Gastroesophageal sphincter (tissue), 4 donors: ENCODE results near the gene FBXL17. TPM values are rescaled to one million over a fixed set of nuclear protein-coding genes. Genes with fewer than 3 reads are reported as not detected.

Experiments used
- ATAC-seq: fragments of 150-250 bp; one replicate; pipeline ENCODE4 v1.9.1; 2016; ENCODE audit warnings: mild to moderate bottlenecking, moderate library complexity
- H3K27ac ChIP-seq, 4 donors: fragments of 200-600 bp; sonication (generic) in 3 of 4; 1 replicate in 3 of 4; 2 replicates in 1 of 4; pipeline ENCODE4 v1.5.1; 2016 to 2019
- H3K27me3 ChIP-seq: fragments of 200-600 bp; sonication (generic); one replicate; pipeline ENCODE4 v1.5.1; 2019
- H3K36me3 ChIP-seq, 2 donors: fragments of 200-600 bp; sonication (generic); one replicate each; pipeline ENCODE4 v1.5.1; 2019; ENCODE audit warnings: control low read depth in 1 of 2
- H3K4me1 ChIP-seq, 3 donors: fragments of 200-600 bp; sonication (generic); 1 replicate in 2 of 3; 2 replicates in 1 of 3; pipeline ENCODE4 v1.5.1; 2016 to 2019; ENCODE audit warnings: control low read depth in 2 of 3
- H3K4me3 ChIP-seq, 2 donors: fragments of 200-600 bp; sonication (generic); one replicate each; pipeline ENCODE4 v1.5.1; 2019; ENCODE audit warnings: mild to moderate bottlenecking in 1 of 2, moderate library complexity in 1 of 2
- H3K9me3 ChIP-seq, 3 donors: fragments of 200-600 bp; sonication (generic); one replicate each; pipeline ENCODE4 v1.5.1; 2017 to 2019; ENCODE audit warnings: control low read depth in 2 of 3
- EP300 ChIP-seq: sonication (generic); formaldehyde crosslinking; IDR thresholded peaks from one replicate; pipeline ENCODE4 v1.6.1; 2017; ENCODE audit warnings: antibody characterized with exemption, mild to moderate bottlenecking
- POLR2A ChIP-seq, 2 donors: fragments of 450-650 bp; IDR thresholded peaks; one replicate each; pipeline ENCODE4 v1.6.1; 2017; ENCODE audit warnings: antibody characterized with exemption in 2 of 2, mild to moderate bottlenecking in 2 of 2, moderate library complexity in 1 of 2
- POLR2AphosphoS5 ChIP-seq: sonication (generic); formaldehyde crosslinking; IDR thresholded peaks from one replicate; pipeline ENCODE4 v1.6.1; 2017; ENCODE audit warnings: antibody characterized with exemption
- WGBS, 2 donors: methylation state at CpG; one replicate each; pipeline ENCODE4 v1.1.5; 2018; ENCODE audit warnings: low coverage in 1 of 2; 5-methylcytosine and 5-hydroxymethylcytosine counted together
- total RNA-seq, 4 donors: library from RNA; depleted of rRNA; stranded (reverse); fragments of >200 nt; gene quantifications; one replicate each; pipeline ENCODE4 v1.1.0, GENCODE V29; 2016
- TF ChIP-seq, protein P1 (sequence below), 4 experiments: fragments of 200-600 bp in 2 of 4; fragments of 450-650 bp in 2 of 4; sonication (generic) in 1 of 4; IDR thresholded peaks; one replicate each; pipeline ENCODE4 v1.5.1; 2017 to 2019; ENCODE audit warnings: antibody characterized with exemption in 4 of 4, mild to moderate bottlenecking in 2 of 4, moderate library complexity in 2 of 4

FBXL17 gene
- total RNA-seq, 4 donors from 2014 or later = 15.3 to 25.5 (median 21.7) TPM

DNA sequence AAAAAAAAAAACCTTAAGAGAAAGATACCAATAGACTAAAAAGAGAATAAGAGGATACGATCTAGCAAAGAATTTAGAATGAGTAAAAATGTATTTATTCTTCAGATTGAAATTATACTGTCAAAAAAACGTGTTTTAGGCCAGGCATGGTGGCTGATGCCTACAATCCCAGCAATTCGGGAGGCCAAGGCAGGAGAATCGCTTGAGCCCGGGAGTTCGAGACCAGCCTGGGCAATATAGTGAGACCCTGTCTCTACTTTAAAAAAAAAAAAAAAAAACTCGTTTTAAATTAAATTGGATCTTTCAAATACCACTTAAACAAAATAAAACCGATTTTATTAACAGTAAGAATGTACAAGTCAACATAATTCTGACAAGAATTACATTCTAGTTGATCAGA lies 41.8 kb downstream of the FBXL17 start:
- ATAC-seq = no peak
- Histone ChIP-seq H3K27ac (no peak overlapping the region), H3K4me3 (no peak overlapping the region), H3K4me1 (no peaks in the 10 kb centered on the region), H3K36me3 (no peaks in the 10 kb centered on the region), H3K9me3 (no peaks in the 10 kb centered on the region), H3K27me3 (no peaks in the 10 kb centered on the region)
- TF ChIP-seq POLR2A (IDR thresholded peaks at IDR 0.05) (no peak), EP300 (no peak), POLR2AphosphoS5 (no peak)
- TF ChIP-seq, protein P1, sequence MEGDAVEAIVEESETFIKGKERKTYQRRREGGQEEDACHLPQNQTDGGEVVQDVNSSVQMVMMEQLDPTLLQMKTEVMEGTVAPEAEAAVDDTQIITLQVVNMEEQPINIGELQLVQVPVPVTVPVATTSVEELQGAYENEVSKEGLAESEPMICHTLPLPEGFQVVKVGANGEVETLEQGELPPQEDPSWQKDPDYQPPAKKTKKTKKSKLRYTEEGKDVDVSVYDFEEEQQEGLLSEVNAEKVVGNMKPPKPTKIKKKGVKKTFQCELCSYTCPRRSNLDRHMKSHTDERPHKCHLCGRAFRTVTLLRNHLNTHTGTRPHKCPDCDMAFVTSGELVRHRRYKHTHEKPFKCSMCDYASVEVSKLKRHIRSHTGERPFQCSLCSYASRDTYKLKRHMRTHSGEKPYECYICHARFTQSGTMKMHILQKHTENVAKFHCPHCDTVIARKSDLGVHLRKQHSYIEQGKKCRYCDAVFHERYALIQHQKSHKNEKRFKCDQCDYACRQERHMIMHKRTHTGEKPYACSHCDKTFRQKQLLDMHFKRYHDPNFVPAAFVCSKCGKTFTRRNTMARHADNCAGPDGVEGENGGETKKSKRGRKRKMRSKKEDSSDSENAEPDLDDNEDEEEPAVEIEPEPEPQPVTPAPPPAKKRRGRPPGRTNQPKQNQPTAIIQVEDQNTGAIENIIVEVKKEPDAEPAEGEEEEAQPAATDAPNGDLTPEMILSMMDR (IDR thresholded peaks at IDR 0.05) = no peak
- WGBS, 2 donors = 89 to 97% methylated on average over 7 to 8 of the region's 8 CpGs

DNA sequence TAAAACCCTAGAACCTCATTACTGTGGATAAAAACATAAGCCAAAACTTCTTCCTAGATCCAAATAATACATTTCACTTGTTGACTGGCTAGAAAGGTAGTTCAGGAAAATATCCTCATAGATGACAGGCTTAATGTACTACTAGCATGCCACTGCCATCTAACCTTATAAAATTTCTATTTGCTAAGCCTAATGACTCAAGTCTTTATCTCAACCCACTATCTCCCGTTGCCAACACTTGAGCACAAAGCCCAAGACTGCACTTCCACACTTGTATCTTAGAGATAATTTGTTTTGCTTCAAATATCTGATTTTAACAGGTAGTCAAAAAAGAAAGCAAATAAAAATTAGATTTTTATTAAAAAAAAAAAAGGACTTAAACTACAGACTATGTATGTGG lies 42.7 kb downstream of the FBXL17 start:
- 75 to 100% methylated on average over 1 of the region's 1 CpG for WGBS, 2 donors
- TF ChIP-seq, protein P1 (IDR thresholded peaks at IDR 0.05) = no peak
- TF ChIP-seq POLR2AphosphoS5 (no peak), EP300 (no peak), POLR2A (IDR thresholded peaks at IDR 0.05) (no peak)
- H3K9me3 ChIP-seq = no peaks in the 10 kb centered on the region
- no peaks in the 10 kb centered on the region for H3K27me3 ChIP-seq
- no peak overlapping the region for H3K27ac ChIP-seq
- H3K4me1 ChIP-seq = no peaks in the 10 kb centered on the region
- H3K4me3 ChIP-seq = no peak overlapping the region
- no peaks in the 10 kb centered on the region for H3K36me3 ChIP-seq
- ATAC-seq = no peak

DNA sequence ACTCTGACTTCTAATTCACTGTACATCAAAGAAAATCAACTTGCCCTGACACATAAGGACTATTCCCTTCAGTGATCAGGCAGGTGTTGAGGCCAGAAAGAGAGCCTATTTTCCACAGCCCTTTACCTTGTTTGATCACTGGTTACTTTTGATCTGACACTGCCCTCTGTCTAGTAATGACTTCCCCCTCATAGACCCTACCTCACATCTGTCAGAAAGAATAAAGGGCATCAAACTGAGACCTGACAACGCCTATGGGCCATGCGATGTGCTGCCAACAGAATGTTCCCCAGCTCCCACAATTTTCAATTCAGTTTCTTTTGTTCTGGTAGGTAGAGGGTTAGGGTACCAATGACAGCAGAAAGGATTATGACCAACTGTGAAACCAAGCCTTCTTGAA lies 47.7 kb downstream of the FBXL17 start:
- H3K4me3 ChIP-seq = no peak overlapping the region
- no peaks in the 10 kb centered on the region for H3K36me3 ChIP-seq
- TF ChIP-seq POLR2AphosphoS5 = no peak
- no peak for TF ChIP-seq POLR2A (IDR thresholded peaks at IDR 0.05)
- TF ChIP-seq, protein P1 (IDR thresholded peaks at IDR 0.05) = no peak
- no peak for TF ChIP-seq EP300
- 100% methylated on average over 2 of the region's 2 CpGs for WGBS, 2 donors
- no peaks in the 10 kb centered on the region for H3K27me3 ChIP-seq
- no peak for ATAC-seq
- no peaks in the 10 kb centered on the region for H3K9me3 ChIP-seq
- H3K4me1 ChIP-seq = no peaks in the 10 kb centered on the region
- no peak overlapping the region for H3K27ac ChIP-seq

DNA sequence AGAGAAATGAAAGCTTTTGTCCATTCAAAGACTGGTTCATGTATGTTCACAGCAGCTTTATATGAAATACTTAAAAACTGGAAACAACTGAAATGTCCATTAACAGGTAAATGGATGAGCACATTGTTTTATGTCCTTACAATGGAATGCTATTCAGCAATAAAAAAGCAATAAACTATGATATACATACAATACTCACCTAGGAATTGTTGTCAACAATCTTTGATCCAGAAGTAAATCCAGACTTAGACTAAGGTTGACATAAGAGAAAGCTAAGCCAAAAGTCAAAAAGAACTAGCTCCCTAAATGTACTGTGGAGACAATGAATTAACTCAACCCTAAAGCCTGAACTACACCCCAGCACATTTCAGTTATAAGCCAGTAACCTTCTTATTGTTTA lies 54.9 kb downstream of the FBXL17 start:
- TF ChIP-seq EP300 (no peak), POLR2A (IDR thresholded peaks at IDR 0.05) (no peak), POLR2AphosphoS5 (no peak)
- TF ChIP-seq, protein P1 (IDR thresholded peaks at IDR 0.05) = no peak
- Histone ChIP-seq H3K9me3 (no peaks in the 10 kb centered on the region), H3K27ac (no peak overlapping the region), H3K4me3 (no peak overlapping the region), H3K27me3 (no peaks in the 10 kb centered on the region), H3K36me3 (no peaks in the 10 kb centered on the region), H3K4me1 (no peaks in the 10 kb centered on the region)
- ATAC-seq = no peak

DNA sequence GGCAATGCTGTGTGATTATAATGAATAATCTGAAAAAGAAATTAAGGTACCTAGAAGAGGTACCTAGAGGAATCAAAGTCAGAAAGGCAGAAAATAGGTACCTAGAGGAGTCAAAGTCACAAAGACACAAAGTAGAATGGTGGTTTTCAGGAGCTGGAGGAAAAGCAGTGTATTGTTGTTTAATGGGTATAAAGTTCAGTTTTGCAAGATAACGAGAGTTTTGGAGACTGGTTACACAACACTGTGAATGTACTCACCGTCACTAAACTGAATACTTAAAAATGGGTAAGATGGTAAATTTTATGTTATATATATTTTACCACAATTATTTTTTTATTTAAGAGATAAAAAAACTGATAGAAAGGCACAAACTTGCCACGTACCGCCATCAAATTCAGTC lies 57.0 kb downstream of the FBXL17 start:
- TF ChIP-seq POLR2A (IDR thresholded peaks at IDR 0.05) (no peak), EP300 (no peak), POLR2AphosphoS5 (no peak)
- TF ChIP-seq, protein P1 (IDR thresholded peaks at IDR 0.05) = no peak
- whole genome bisulfite sequencing, 2 donors = 97 to 100% methylated on average over 4 of the region's 4 CpGs
- H3K9me3 ChIP-seq = no peaks in the 10 kb centered on the region
- H3K4me1 ChIP-seq = peaks cover 0 to 5% (median 0%) of the 10 kb centered on the region in 3 donors
- no peak for ATAC-seq
- no peaks in the 10 kb centered on the region for H3K36me3 ChIP-seq
- H3K27ac ChIP-seq = no peak overlapping the region
- no peaks in the 10 kb centered on the region for H3K27me3 ChIP-seq
- no peak overlapping the region for H3K4me3 ChIP-seq
